ENCODE data around the gene CD1C.

The CD1C gene

DNA sequence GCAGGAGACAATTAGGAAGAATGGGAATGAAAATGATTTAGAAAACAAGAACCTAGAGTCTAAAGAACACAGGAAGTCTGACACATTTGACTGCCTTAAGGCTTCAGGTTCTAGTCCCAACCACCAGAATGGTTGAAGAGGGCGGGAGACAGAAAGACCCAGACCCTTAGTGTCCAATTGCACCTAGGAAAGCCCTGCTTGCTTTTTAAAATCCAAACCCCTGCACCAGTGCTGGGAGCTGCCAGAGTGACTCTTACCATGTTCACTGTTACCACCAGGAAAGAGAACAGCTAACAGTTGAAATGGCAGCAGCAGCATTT, 41.3 kb downstream of the CD1C start:
- TF ChIP-seq RAD21 (IDR thresholded peaks at IDR 0.05; ENCODE audit: low read depth) (no peak), YY1 (IDR thresholded peaks at IDR 0.05; ENCODE audit: low read depth) (no peak), CREB1 (IDR thresholded peaks at IDR 0.05; ENCODE audit: low read depth) (no peak), TAF1 (IDR thresholded peaks at IDR 0.05; ENCODE audit: low read depth) (no peak), TEAD4 (IDR thresholded peaks at IDR 0.05) (no peak), ZBTB7A (IDR thresholded peaks at IDR 0.05; ENCODE audit: low read depth) (no peak), CEBPB (IDR thresholded peaks at IDR 0.05) (no peak), EGR1 (IDR thresholded peaks at IDR 0.05) (no peak), EP300 (IDR thresholded peaks at IDR 0.05; ENCODE audit: borderline replicate concordance) (no peak), NFIC (IDR thresholded peaks at IDR 0.05) (no peak), TCF12 (IDR thresholded peaks at IDR 0.05; ENCODE audit: low read depth) (no peak)
- TF ChIP-seq, protein P1, sequence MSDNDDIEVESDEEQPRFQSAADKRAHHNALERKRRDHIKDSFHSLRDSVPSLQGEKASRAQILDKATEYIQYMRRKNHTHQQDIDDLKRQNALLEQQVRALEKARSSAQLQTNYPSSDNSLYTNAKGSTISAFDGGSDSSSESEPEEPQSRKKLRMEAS (IDR thresholded peaks at IDR 0.05), result no peak
- TF ChIP-seq, protein P2, sequence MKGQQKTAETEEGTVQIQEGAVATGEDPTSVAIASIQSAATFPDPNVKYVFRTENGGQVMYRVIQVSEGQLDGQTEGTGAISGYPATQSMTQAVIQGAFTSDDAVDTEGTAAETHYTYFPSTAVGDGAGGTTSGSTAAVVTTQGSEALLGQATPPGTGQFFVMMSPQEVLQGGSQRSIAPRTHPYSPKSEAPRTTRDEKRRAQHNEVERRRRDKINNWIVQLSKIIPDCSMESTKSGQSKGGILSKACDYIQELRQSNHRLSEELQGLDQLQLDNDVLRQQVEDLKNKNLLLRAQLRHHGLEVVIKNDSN (IDR thresholded peaks at IDR 0.05), result no peak
- TF ChIP-seq, protein P3, sequence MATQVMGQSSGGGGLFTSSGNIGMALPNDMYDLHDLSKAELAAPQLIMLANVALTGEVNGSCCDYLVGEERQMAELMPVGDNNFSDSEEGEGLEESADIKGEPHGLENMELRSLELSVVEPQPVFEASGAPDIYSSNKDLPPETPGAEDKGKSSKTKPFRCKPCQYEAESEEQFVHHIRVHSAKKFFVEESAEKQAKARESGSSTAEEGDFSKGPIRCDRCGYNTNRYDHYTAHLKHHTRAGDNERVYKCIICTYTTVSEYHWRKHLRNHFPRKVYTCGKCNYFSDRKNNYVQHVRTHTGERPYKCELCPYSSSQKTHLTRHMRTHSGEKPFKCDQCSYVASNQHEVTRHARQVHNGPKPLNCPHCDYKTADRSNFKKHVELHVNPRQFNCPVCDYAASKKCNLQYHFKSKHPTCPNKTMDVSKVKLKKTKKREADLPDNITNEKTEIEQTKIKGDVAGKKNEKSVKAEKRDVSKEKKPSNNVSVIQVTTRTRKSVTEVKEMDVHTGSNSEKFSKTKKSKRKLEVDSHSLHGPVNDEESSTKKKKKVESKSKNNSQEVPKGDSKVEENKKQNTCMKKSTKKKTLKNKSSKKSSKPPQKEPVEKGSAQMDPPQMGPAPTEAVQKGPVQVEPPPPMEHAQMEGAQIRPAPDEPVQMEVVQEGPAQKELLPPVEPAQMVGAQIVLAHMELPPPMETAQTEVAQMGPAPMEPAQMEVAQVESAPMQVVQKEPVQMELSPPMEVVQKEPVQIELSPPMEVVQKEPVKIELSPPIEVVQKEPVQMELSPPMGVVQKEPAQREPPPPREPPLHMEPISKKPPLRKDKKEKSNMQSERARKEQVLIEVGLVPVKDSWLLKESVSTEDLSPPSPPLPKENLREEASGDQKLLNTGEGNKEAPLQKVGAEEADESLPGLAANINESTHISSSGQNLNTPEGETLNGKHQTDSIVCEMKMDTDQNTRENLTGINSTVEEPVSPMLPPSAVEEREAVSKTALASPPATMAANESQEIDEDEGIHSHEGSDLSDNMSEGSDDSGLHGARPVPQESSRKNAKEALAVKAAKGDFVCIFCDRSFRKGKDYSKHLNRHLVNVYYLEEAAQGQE (IDR thresholded peaks at IDR 0.05; ENCODE audit: low read depth), result no peak

DNA sequence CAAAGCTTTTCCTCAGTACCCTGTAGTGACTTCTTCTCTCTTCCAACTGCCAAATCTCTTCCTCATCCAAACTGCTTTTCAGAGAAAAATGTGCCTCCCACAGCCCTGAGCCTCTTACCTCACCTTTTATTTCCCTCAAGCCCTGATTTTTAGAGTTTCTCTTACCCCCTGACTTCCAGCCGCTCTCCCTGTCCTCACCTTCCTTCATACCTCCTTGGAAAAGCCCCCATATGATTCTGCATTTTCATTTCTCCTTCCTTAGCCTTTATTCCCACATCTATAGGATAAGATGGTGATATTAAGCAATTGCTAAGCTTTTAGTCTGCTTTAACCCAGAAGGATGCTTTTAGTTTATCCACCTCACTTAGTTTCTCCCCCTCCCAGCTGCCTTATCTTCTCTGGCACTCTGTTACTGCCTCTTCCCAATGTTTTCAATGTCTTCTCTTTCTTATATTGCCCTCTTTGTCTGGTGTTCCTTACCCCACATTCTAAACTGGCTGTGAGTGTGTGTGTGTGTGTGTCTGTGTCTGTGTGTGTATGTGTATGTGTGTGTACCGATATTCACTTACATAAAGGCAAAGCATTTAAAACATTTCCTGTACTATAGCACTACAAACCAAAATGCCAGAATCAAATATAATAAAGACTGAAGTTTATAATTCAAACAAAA, 41.9 kb downstream of the CD1C start, which contains the start of gene CD1B:
Gene CD1B, minus strand, starts transcription at position 51 of the 670 bp plus-strand sequence. CDS start 108 bp downstream, outside the sequence.
- TF ChIP-seq, protein P2 (IDR thresholded peaks at IDR 0.05), result no peak
- TF ChIP-seq EP300 (IDR thresholded peaks at IDR 0.05; ENCODE audit: borderline replicate concordance) (no peak), FOXM1 (IDR thresholded peaks at IDR 0.05; ENCODE audit: borderline replicate concordance, low read depth) (no peak), NFIC (IDR thresholded peaks at IDR 0.05) (no peak), TAF1 (IDR thresholded peaks at IDR 0.05; ENCODE audit: low read depth) (no peak), ZBTB7A (IDR thresholded peaks at IDR 0.05; ENCODE audit: low read depth) (no peak), CEBPB (IDR thresholded peaks at IDR 0.05) (no peak), RAD21 (IDR thresholded peaks at IDR 0.05; ENCODE audit: low read depth) (no peak)
- TF ChIP-seq, protein P1 (IDR thresholded peaks at IDR 0.05), result no peak
- TF ChIP-seq, protein P3 (IDR thresholded peaks at IDR 0.05; ENCODE audit: low read depth), result no peak

DNA sequence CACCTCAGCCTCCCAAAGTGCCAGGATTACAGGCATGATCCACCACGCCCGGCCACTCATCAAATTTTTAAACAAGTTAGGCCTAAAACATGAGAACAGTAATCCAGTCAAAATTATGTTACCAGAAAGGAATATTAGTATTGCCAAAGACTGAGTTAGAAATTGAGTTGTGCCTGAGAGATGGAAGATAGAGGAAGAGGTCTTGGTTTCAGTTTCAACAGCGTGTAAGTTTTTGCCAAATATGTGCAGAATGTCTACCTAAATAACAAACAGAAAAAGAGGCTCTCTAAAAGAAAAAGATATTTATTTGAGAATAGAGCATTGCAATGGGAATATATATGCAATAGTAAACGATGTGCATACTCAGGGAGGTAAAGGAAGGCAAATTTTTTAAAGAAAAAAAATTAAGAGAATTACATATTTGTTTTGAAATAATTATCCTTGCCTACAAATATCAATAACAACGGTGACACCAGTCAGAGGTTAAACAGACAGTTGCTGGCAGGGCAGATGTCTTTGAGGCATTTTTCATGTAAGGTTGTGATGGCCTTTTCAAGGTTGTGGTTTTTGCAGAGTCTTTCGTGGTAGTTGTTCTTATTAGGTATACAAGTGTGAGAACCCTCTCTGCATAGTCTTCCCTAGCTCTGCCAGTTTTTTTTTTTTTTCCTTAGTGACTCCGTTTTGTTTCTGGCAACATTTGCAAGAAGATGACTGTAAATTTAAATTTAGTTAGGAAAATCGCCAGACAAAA, 43.9 kb downstream of the CD1C start:
- TF ChIP-seq CREB1 (IDR thresholded peaks at IDR 0.05; ENCODE audit: low read depth) (no peak), EGR1 (IDR thresholded peaks at IDR 0.05) (no peak), CEBPB (IDR thresholded peaks at IDR 0.05) (no peak), NFIC (IDR thresholded peaks at IDR 0.05) (no peak), ZBTB7A (IDR thresholded peaks at IDR 0.05; ENCODE audit: low read depth) (no peak), RAD21 (IDR thresholded peaks at IDR 0.05; ENCODE audit: low read depth) (no peak), TCF12 (IDR thresholded peaks at IDR 0.05; ENCODE audit: low read depth) (no peak), FOXM1 (IDR thresholded peaks at IDR 0.05; ENCODE audit: borderline replicate concordance, low read depth) (no peak), YY1 (IDR thresholded peaks at IDR 0.05; ENCODE audit: low read depth) (no peak), EP300 (IDR thresholded peaks at IDR 0.05; ENCODE audit: borderline replicate concordance) (no peak), TEAD4 (IDR thresholded peaks at IDR 0.05) (no peak), TAF1 (IDR thresholded peaks at IDR 0.05; ENCODE audit: low read depth) (no peak)
- TF ChIP-seq, protein P1 (IDR thresholded peaks at IDR 0.05), result no peak
- TF ChIP-seq, protein P3 (IDR thresholded peaks at IDR 0.05; ENCODE audit: low read depth), result no peak
- TF ChIP-seq, protein P2 (IDR thresholded peaks at IDR 0.05), result no peak
